T-cell (primary cell): ENCODE results near the gene RADIL. TPM values are rescaled to one million over a fixed set of nuclear protein-coding genes. Genes with fewer than 3 reads are reported as not detected.
"Not testable (repeated sequence)": the region's sequence is repeated elsewhere in the genome, so short reads cannot be mapped to it uniquely, and the experiment has no call there.

ENCODE experiments used
- ATAC-seq, 4 experiments: fragments of 200-7000 bp in 3 of 4; fragments of 150-1000 bp in 1 of 4; cut with Tn5 transposase; replicated peaks in 1 of 4; 1 replicate in 3 of 4; 2 replicates in 1 of 4; pipeline ENCODE4 v1.10.0; 2021; ENCODE audit warnings: moderate library complexity in 3 of 4, mild to moderate bottlenecking in 2 of 4, moderate number of reproducible peaks in 1 of 4
- CTCF ChIA-PET, 2 donors: fragments of 300-600 bp; sonication (Branson Sonifier 250); formaldehyde crosslinking; loops; one replicate each; lab custom pipeline; 2022; ENCODE audit warnings: antibody characterized with exemption in 2 of 2; lab: Charles Lee
- POLR2A ChIA-PET, 2 donors: fragments of 300-600 bp; sonication (Branson Sonifier 250); formaldehyde crosslinking; loops; one replicate each; lab custom pipeline; 2022; ENCODE audit warnings: antibody characterized with exemption in 2 of 2; lab: Charles Lee
- DNase-seq, 35 experiments: peaks; one replicate each; pipeline versions ENCODE4 v3.0.0 to v3.0.0-alpha.2; 2013 to 2023
- H3K27ac ChIP-seq: one replicate; pipeline ENCODE4 v1.5.1; 2013; ENCODE audit warnings: low read length
- H3K27me3 ChIP-seq, 2 experiments: replicated peaks in 1 of 2; 1 replicate in 1 of 2; 2 replicates in 1 of 2; pipeline versions ENCODE4 v1.6.1 to v1.7.0; 2013; ENCODE audit warnings: low read length in 1 of 2, mixed read lengths in 1 of 2; ENCODE audit not compliant: control insufficient read depth in 2 of 2, insufficient read depth in 2 of 2; ENCODE audit errors: extremely low read depth in 1 of 2
- H3K36me3 ChIP-seq, 2 donors: 1 replicate in 1 of 2; 2 replicates in 1 of 2; pipeline versions ENCODE4 v1.6.1 to v1.7.0; 2013; ENCODE audit warnings: low read length in 1 of 2; ENCODE audit not compliant: control insufficient read depth in 2 of 2, insufficient read depth in 1 of 2; ENCODE audit errors: extremely low read depth in 1 of 2
- H3K4me1 ChIP-seq, 2 experiments: 1 replicate in 1 of 2; 2 replicates in 1 of 2; pipeline versions ENCODE4 v1.6.1 to v1.7.0; 2013; ENCODE audit warnings: low read length in 2 of 2, mixed read lengths in 1 of 2; ENCODE audit not compliant: insufficient read depth in 2 of 2, control insufficient read depth in 1 of 2; ENCODE audit errors: extremely low read depth in 1 of 2
- H3K4me3 ChIP-seq, 2 donors: 1 replicate in 1 of 2; 2 replicates in 1 of 2; pipeline versions ENCODE4 v1.5.1 to v1.7.0; 2013; ENCODE audit warnings: mild to moderate bottlenecking in 2 of 2, low read length in 1 of 2, moderate library complexity in 1 of 2; ENCODE audit not compliant: control insufficient read depth in 1 of 2; ENCODE audit errors: extremely low read depth in 1 of 2
- H3K9me3 ChIP-seq: 2 replicates; pipeline ENCODE4 v1.7.0; 2013
- H3K27ac Mint-ChIP-seq, 2 donors: one replicate each; pipeline ENCODE4 v1.8.0; 2020 to 2021; ENCODE audit warnings: mild to moderate bottlenecking in 2 of 2, mixed read lengths in 2 of 2
- H3K27me3 Mint-ChIP-seq, 2 donors: one replicate each; pipeline ENCODE4 v1.8.0; 2021 to 2022; ENCODE audit warnings: mixed read lengths in 2 of 2
- H3K36me3 Mint-ChIP-seq: one replicate; pipeline ENCODE4 v1.8.0; 2021; ENCODE audit warnings: mixed read lengths
- H3K4me1 Mint-ChIP-seq, 3 donors: one replicate each; pipeline ENCODE4 v1.8.0; 2020 to 2022; ENCODE audit warnings: mixed read lengths in 3 of 3, mild to moderate bottlenecking in 1 of 3
- H3K4me3 Mint-ChIP-seq, 3 donors: one replicate each; pipeline ENCODE4 v1.8.0; 2020 to 2022; ENCODE audit warnings: mild to moderate bottlenecking in 3 of 3, mixed read lengths in 3 of 3, moderate library complexity in 3 of 3
- H3K9me3 Mint-ChIP-seq, 3 donors: one replicate each; pipeline ENCODE4 v1.8.0; 2020 to 2022; ENCODE audit warnings: mixed read lengths in 3 of 3
- WGBS: methylation state at CpG from one replicate; pipeline ENCODE4 v1.1.5; 2013; ENCODE audit warnings: missing lambda C conversion rate; ENCODE audit not compliant: insufficient coverage; 5-methylcytosine and 5-hydroxymethylcytosine counted together
- total RNA-seq, 35 experiments: library from RNA in 6 of 35; stranded (reverse) in 6 of 35; fragments of 120-200 nt in 1 of 35; gene quantifications; one replicate each; pipeline versions ENCODE4 v1.2.1 to v1.2.4 and lab custom pipeline; 2013 to 2026

Gene RADIL
- total RNA-seq, 5 donors from 2014 or later (not counting 1 experiment from before 2014, with no cell fraction given), result 0.20 to 0.30 TPM; not detected in 3

DNA sequence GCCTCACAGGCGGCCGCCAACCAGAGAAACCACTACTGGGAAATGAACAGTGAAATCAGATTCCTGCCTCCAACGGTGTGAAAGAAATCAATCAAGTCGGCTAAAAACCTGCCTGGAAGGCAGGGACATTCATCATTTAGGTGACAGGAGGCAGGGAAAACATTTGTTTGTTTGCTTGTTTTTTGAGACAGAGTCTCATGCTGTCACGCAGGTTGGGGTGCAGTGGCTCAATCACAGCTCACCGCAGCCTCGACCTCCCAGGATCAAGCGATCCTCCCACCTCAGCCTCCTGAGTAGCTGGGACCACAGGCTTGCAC, 77.6 kb downstream of the RADIL start:
- no peak for ATAC-seq
- Histone ChIP-seq H3K9me3 (no peaks in the 10 kb centered on the region), H3K27ac (no peak overlapping the region), H3K36me3 (no peaks in the 10 kb centered on the region), H3K27me3 (peaks cover 0 to 30% of the 10 kb centered on the region in 2 experiments), H3K4me1 (peaks cover 0 to 20% of the 10 kb centered on the region in 2 experiments), H3K4me3 (no peak overlapping the region)
- Mint-ChIP-seq H3K4me1 (peaks cover 0 to 10% (median 9%) of the 10 kb centered on the region in 3 donors), H3K27me3 (peaks cover 4 to 20% of the 10 kb centered on the region in 2 donors), H3K27ac (no peak overlapping the region), H3K4me3 (no peak overlapping the region), H3K9me3 (no peaks in the 10 kb centered on the region), H3K36me3 (no peaks in the 10 kb centered on the region)
- 69% methylated on average over 4 of the region's 8 CpGs for WGBS
- CTCF ChIA-PET, result no interaction called here
- POLR2A ChIA-PET, result no interaction called here
- DNase-seq, result no peak

DNA sequence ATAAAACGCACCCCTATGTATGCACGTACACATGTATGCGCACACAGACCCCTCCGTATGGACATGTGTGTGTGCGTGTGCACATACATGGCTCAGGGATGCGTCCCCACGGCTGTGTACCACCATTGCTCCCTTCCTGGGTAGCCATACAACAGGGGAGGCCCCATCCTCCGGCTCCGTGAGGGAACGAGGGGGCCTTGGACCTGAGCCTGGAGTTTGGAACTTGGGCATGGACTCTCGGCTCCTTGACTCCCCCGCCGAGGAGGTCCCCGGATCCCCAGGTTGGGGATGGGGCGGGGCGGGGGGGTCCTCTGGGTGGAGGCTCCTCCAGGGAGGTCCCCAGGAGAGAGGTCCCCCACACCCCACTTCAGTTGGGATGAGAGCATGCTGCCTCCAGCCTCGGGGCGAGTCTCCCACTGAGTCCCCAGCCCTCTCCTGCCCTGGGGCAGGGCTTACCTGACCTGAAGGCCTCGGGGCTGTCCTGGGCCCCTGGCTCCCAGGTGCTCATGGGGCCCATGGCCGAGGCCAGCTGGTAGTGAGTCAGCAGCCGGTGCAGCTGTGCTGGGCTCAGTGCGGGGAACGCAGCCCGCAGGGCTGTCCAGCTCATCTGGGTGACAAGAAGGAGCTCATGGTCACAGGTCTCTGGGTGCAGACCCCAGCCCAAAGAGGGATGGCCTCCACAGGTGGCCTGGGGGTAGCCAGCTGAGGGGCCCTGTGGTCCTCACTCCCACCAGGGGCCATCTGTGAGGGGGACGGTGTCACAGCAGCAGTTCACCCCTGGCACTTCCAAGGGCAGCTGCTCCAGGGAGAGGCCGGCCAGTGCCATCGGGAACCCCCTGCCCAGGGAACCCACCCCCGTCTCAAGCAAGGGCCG, 78.2 kb downstream of the RADIL start:
- Mint-ChIP-seq H3K4me3 (no peak overlapping the region), H3K27ac (no peak overlapping the region), H3K36me3 (no peaks in the 10 kb centered on the region), H3K27me3 (peaks cover 4 to 18% of the 10 kb centered on the region in 2 donors), H3K4me1 (peaks cover 0 to 8% (median 7%) of the 10 kb centered on the region in 3 donors), H3K9me3 (no peaks in the 10 kb centered on the region)
- no peak overlapping the region for H3K27ac ChIP-seq
- H3K36me3 ChIP-seq, result no peaks in the 10 kb centered on the region
- ATAC-seq (no peak), DNase-seq (no peak)
- peaks cover 0 to 24% of the 10 kb centered on the region in 2 experiments for H3K27me3 ChIP-seq
- H3K4me3 ChIP-seq, result no peak overlapping the region
- 81% methylated on average over 21 of the region's 29 CpGs for WGBS
- H3K4me1 ChIP-seq, result peaks cover 0 to 17% of the 10 kb centered on the region in 2 experiments
- ChIA-PET POLR2A (no interaction called here), CTCF (no interaction called here)
- H3K9me3 ChIP-seq, result no peaks in the 10 kb centered on the region

DNA sequence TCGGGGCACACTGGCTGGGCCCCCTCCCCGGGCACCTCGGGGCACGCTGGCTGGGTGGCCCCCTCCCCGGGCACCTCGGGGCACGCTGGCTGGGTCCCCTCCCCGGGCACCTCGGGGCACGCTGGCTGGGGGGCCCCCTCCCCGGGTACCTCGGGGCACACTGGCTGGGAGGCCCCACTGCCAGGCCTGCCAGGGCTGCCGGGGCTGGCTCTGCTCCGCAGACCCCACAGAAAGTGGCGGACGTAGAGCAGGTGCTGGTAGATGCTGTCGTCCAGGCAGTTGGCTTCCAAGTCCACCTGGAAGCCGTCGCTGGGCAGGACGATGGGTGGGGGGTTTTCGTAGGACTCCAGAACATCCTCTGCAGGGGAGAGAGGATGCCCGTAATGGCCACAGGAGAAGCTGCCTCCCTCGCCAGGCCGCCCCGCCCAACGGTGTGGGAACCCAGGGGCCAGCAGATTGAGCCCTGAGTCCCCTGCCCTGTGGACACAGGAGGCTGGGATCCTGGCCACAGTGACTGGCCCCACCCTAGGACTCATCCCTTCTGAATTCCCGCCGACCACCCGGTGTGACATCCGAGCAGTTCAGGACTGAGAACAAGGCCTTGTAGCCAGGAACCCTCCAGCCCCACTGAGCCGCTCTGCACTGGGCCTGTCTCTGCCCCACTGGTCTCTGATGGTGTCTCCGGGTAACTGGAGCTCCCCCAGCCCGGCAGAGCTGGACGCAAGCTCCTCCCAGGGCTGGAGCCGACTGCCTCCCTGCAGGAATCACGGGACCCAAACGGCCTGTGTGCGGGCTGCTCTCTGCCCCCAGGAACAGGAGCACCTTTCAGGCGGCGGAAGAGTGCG, 79.9 kb downstream of the RADIL start:
- H3K27me3 ChIP-seq, result peaks cover 0 to 7% of the 10 kb centered on the region in 2 experiments
- no peak overlapping the region for H3K4me3 ChIP-seq
- 93% methylated on average over 32 of the region's 41 CpGs for WGBS
- Mint-ChIP-seq H3K4me3 (no peak overlapping the region), H3K36me3 (no peaks in the 10 kb centered on the region), H3K4me1 (no peaks in the 10 kb centered on the region), H3K27me3 (peaks cover 0 to 10% of the 10 kb centered on the region in 2 donors), H3K9me3 (no peaks in the 10 kb centered on the region), H3K27ac (no peak overlapping the region)
- ATAC-seq (no peak), DNase-seq (no peak)
- H3K36me3 ChIP-seq, result no peaks in the 10 kb centered on the region
- no peaks in the 10 kb centered on the region for H3K9me3 ChIP-seq
- ChIA-PET POLR2A (no interaction called here), CTCF (interaction anchor here in 1 of 2 donors (0.6 kb wide), 1 partner anchor 115 kb away, joined by 3 read pairs; no protein-coding TSS in a partner anchor)
- H3K27ac ChIP-seq, result no peak overlapping the region
- peaks cover 0 to 2% of the 10 kb centered on the region in 2 experiments for H3K4me1 ChIP-seq

GRCh38 chr7:4802577-4802976, 80.9 kb downstream of the RADIL start:
- H3K4me1 ChIP-seq, H3K27ac ChIP-seq, DNase-seq, H3K4me3 ChIP-seq, H3K4me3 Mint-ChIP-seq, H3K27ac Mint-ChIP-seq, POLR2A ChIA-PET, H3K36me3 Mint-ChIP-seq, CTCF ChIA-PET, H3K9me3 Mint-ChIP-seq, H3K27me3 ChIP-seq, H3K27me3 Mint-ChIP-seq, ATAC-seq, H3K36me3 ChIP-seq, H3K9me3 ChIP-seq, H3K4me1 Mint-ChIP-seq: not testable (repeated sequence)
- 92% methylated on average over 15 of the region's 23 CpGs for WGBS

- Histone ChIP-seq H3K4me3 (no peak overlapping the region), H3K27ac (no peak overlapping the region), H3K9me3 (no peaks in the 10 kb centered on the region), H3K4me1 (no peaks in the 10 kb centered on the region), H3K27me3 (peaks cover 0 to 6% of the 10 kb centered on the region in 2 experiments), H3K36me3 (no peaks in the 10 kb centered on the region)
- Mint-ChIP-seq H3K36me3 (no peaks in the 10 kb centered on the region), H3K4me3 (no peak overlapping the region), H3K9me3 (no peaks in the 10 kb centered on the region), H3K4me1 (no peaks in the 10 kb centered on the region), H3K27me3 (peaks cover 0 to under 1% of the 10 kb centered on the region in 2 donors), H3K27ac (no peak overlapping the region)
- DNase-seq, result no peak
- WGBS, result 93% methylated on average over 12 of the region's 18 CpGs
- CTCF ChIA-PET, result no interaction called here
- POLR2A ChIA-PET, result no interaction called here
- ATAC-seq, result no peak
These were observed 81.7 kb downstream of the RADIL start for GRCh38 chr7:4801839-4802231.

DNA sequence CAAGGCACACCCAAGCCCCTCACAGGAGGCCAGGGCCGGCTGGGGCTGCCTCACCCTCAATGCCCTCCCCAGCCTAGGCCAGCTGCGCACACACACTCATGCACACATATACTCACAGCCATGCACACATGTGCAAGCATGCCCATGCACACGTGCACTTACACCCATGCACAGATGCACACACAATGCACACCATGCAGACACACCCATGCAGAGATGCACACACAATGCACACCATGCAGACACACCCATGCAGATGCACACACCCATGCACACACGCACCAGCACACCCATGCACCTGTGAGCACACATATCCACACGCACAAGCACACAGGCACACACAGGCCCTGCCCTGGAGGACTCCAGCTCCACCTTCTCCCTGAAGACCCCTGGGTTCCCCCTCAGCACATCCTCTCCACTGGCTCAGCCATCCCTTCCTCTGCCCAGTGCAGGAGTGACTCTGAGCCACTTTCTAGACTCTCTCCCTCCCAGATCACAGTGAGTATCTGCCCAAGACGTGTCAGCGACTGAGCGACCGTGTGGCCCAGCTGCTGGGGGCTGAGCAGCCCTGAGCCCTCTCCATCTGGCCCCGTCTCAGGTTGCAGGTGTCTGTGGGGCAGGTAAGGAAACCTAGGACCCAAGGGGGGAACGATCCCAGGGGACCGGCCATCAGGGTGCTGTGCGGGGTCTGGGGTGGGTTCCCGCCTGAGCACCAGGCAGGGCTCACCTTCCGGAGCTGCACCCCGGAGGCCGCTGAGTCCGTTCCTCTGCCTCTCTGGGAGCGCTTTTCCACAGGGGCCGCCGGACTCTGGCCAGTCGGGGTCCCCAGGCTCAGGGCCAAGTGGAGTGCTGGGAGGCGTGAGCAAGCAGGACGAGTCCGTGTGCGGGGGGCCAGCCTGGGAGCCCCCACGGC, 82.3 kb downstream of the RADIL start:
- no peak overlapping the region for H3K4me3 ChIP-seq
- no peaks in the 10 kb centered on the region for H3K9me3 Mint-ChIP-seq
- peaks cover 0 to 4% of the 10 kb centered on the region in 2 experiments for H3K27me3 ChIP-seq
- H3K27ac ChIP-seq, result no peak overlapping the region
- H3K4me1 Mint-ChIP-seq, result no peaks in the 10 kb centered on the region
- 85% methylated on average over 22 of the region's 27 CpGs for WGBS
- ChIA-PET CTCF (no interaction called here), POLR2A (no interaction called here)
- H3K4me3 Mint-ChIP-seq, result no peak overlapping the region
- H3K27ac Mint-ChIP-seq, result no peak overlapping the region
- no peaks in the 10 kb centered on the region for H3K36me3 ChIP-seq
- no peaks in the 10 kb centered on the region for H3K27me3 Mint-ChIP-seq
- ATAC-seq (no peak), DNase-seq (no peak)
- H3K4me1 ChIP-seq, result no peaks in the 10 kb centered on the region
- H3K36me3 Mint-ChIP-seq, result no peaks in the 10 kb centered on the region
- H3K9me3 ChIP-seq, result no peaks in the 10 kb centered on the region
